Stimulated activated effector memory CD8-positive, alpha-beta T cell treated with anti-CD3 and anti-CD28 coated beads, Interleukin-12 subunit alpha, Interleukin-12 subunit beta, amount 100 ng/mL, for 72 hours (primary cell): ENCODE results near the gene C16orf46.

Experiments
- ATAC-seq: fragments of 150-1000 bp; cut with Tn5 transposase; 2 replicates; pipeline ENCODE4 v1.10.0; 2021
- DNase-seq, 2 donors: peaks; one replicate each; pipeline ENCODE4 v3.0.0; 2021 to 2022; ENCODE audit warnings: low spot score in 2 of 2
- H3K27ac Mint-ChIP-seq: one replicate; pipeline ENCODE4 v1.8.0; 2022; ENCODE audit warnings: mild to moderate bottlenecking, mixed read lengths
- H3K36me3 Mint-ChIP-seq: one replicate; pipeline ENCODE4 v1.8.0; 2022; ENCODE audit warnings: mild to moderate bottlenecking, mixed read lengths
- H3K4me1 Mint-ChIP-seq: one replicate; pipeline ENCODE4 v1.8.0; 2022; ENCODE audit warnings: mixed read lengths
- H3K4me3 Mint-ChIP-seq: one replicate; pipeline ENCODE4 v1.8.0; 2022; ENCODE audit warnings: mild to moderate bottlenecking, mixed read lengths
- H3K9me3 Mint-ChIP-seq: one replicate; pipeline ENCODE4 v1.8.0; 2022; ENCODE audit warnings: mixed read lengths

Gene C16orf46

GRCh38 chr16:81095953-81096714 is 19.1 kb upstream of the C16orf46 start, which contains the start of gene GCSH:
Gene GCSH, minus strand, starts transcription at chr16:81096395. Its CDS starts 117 bp downstream, at chr16:81096278.
- peak; percentile 99 for ATAC-seq
- H3K27ac Mint-ChIP-seq = no peak within 1 kb of the TSS

GRCh38 chr16:81095653-81095952 is 18.6 kb upstream of the C16orf46 start:
- Mint-ChIP-seq H3K27ac (no peak overlapping the region), H3K36me3 (peaks cover 3% of the 10 kb centered on the region), H3K9me3 (peaks cover 3% of the 10 kb centered on the region), H3K4me3 (peak overlapping the region; percentile 53), H3K4me1 (peaks cover 6% of the 10 kb centered on the region)
- ATAC-seq = no peak
- no peak for DNase-seq

More at GRCh38 chr16:81095953-81096714, 19.1 kb upstream of the C16orf46 start, which contains the start of gene GCSH:
- peaks cover 3% of the 10 kb centered on the region for H3K9me3 Mint-ChIP-seq
- H3K4me1 Mint-ChIP-seq = peaks cover 6% of the 10 kb centered on the region
- H3K36me3 Mint-ChIP-seq = no peaks in the 10 kb centered on the region
- peak within 1 kb of the TSS; percentile 53 for H3K4me3 Mint-ChIP-seq
- peak; percentile 92 to 98 for DNase-seq

GRCh38 chr16:81094771-81095251 is 17.8 kb upstream of the C16orf46 start:
- H3K36me3 Mint-ChIP-seq = peaks cover 5% of the 10 kb centered on the region
- peaks cover 6% of the 10 kb centered on the region for H3K4me1 Mint-ChIP-seq
- H3K9me3 Mint-ChIP-seq = peaks cover 3% of the 10 kb centered on the region
- no peak overlapping the region for H3K27ac Mint-ChIP-seq
- peak overlapping the region; percentile 53 for H3K4me3 Mint-ChIP-seq
- ATAC-seq (no peak), DNase-seq (no peak)

- Mint-ChIP-seq H3K4me3 (no peak overlapping the region), H3K9me3 (no peaks in the 10 kb centered on the region), H3K36me3 (peaks cover 9% of the 10 kb centered on the region), H3K4me1 (no peaks in the 10 kb centered on the region), H3K27ac (no peak overlapping the region)
- DNase-seq (no peak), ATAC-seq (no peak)
Measured at GRCh38 chr16:81088836-81089235, 11.8 kb upstream of the C16orf46 start.

- DNase-seq (no peak), ATAC-seq (no peak)
- Mint-ChIP-seq H3K27ac (no peak overlapping the region), H3K36me3 (peaks cover 7% of the 10 kb centered on the region), H3K9me3 (no peaks in the 10 kb centered on the region), H3K4me1 (no peaks in the 10 kb centered on the region), H3K4me3 (no peak overlapping the region)
Measured at GRCh38 chr16:81081014-81081413, 4.0 kb upstream of the C16orf46 start.

- peaks cover 7% of the 10 kb centered on the region for H3K36me3 Mint-ChIP-seq
- no peak for DNase-seq
- no peak overlapping the region for H3K4me3 Mint-ChIP-seq
- no peaks in the 10 kb centered on the region for H3K9me3 Mint-ChIP-seq
- no peak overlapping the region for H3K27ac Mint-ChIP-seq
- no peaks in the 10 kb centered on the region for H3K4me1 Mint-ChIP-seq
- ATAC-seq = no peak
Measured at GRCh38 chr16:81080233-81080632, 3.2 kb upstream of the C16orf46 start.

- H3K9me3 Mint-ChIP-seq = no peaks in the 10 kb centered on the region
- no peaks in the 10 kb centered on the region for H3K4me1 Mint-ChIP-seq
- peak; percentile 91 to 99 for DNase-seq
- no peak overlapping the region for H3K4me3 Mint-ChIP-seq
- peak; percentile 87 for ATAC-seq
- no peaks in the 10 kb centered on the region for H3K36me3 Mint-ChIP-seq
- no peak overlapping the region for H3K27ac Mint-ChIP-seq
Measured at GRCh38 chr16:81076566-81077075, 417 bp downstream of the C16orf46 start.

- H3K27ac Mint-ChIP-seq = no peak overlapping the region
- no peak for DNase-seq
- no peak for ATAC-seq
Measured at GRCh38 chr16:81073560-81074330, 3.3 kb downstream of the C16orf46 start.

GRCh38 chr16:81071805-81072204 is 5.2 kb downstream of the C16orf46 start:
- Mint-ChIP-seq H3K36me3 (no peaks in the 10 kb centered on the region), H3K9me3 (no peaks in the 10 kb centered on the region), H3K4me1 (no peaks in the 10 kb centered on the region), H3K27ac (no peak overlapping the region), H3K4me3 (no peak overlapping the region)
- DNase-seq (no peak), ATAC-seq (no peak)

More at GRCh38 chr16:81073560-81074330, 3.3 kb downstream of the C16orf46 start:
- Mint-ChIP-seq H3K9me3 (no peaks in the 10 kb centered on the region), H3K4me3 (no peak overlapping the region), H3K4me1 (no peaks in the 10 kb centered on the region), H3K36me3 (no peaks in the 10 kb centered on the region)

- Mint-ChIP-seq H3K4me3 (no peak overlapping the region), H3K9me3 (no peaks in the 10 kb centered on the region), H3K4me1 (no peaks in the 10 kb centered on the region), H3K36me3 (no peaks in the 10 kb centered on the region), H3K27ac (no peak overlapping the region)
- DNase-seq (no peak), ATAC-seq (no peak)
Measured at GRCh38 chr16:81070979-81071378, 6.1 kb downstream of the C16orf46 start.

- no peak overlapping the region for H3K27ac Mint-ChIP-seq
- H3K36me3 Mint-ChIP-seq = no peaks in the 10 kb centered on the region
Measured at GRCh38 chr16:81069063-81069462, 8.0 kb downstream of the C16orf46 start.

GRCh38 chr16:81067166-81067565 is 9.9 kb downstream of the C16orf46 start:
- no peak overlapping the region for H3K27ac Mint-ChIP-seq
- no peaks in the 10 kb centered on the region for H3K4me1 Mint-ChIP-seq
- ATAC-seq (no peak), DNase-seq (no peak)
- H3K9me3 Mint-ChIP-seq = no peaks in the 10 kb centered on the region
- H3K4me3 Mint-ChIP-seq = no peak overlapping the region
- no peaks in the 10 kb centered on the region for H3K36me3 Mint-ChIP-seq

More at GRCh38 chr16:81069063-81069462, 8.0 kb downstream of the C16orf46 start:
- no peaks in the 10 kb centered on the region for H3K4me1 Mint-ChIP-seq
- no peak for DNase-seq
- H3K4me3 Mint-ChIP-seq = no peak overlapping the region
- ATAC-seq = no peak
- no peaks in the 10 kb centered on the region for H3K9me3 Mint-ChIP-seq

- no peak overlapping the region for H3K4me3 Mint-ChIP-seq
- H3K36me3 Mint-ChIP-seq = no peaks in the 10 kb centered on the region
- no peak overlapping the region for H3K27ac Mint-ChIP-seq
- no peak for ATAC-seq
- H3K9me3 Mint-ChIP-seq = no peaks in the 10 kb centered on the region
- no peak for DNase-seq
- H3K4me1 Mint-ChIP-seq = no peaks in the 10 kb centered on the region
Measured at GRCh38 chr16:81066681-81067080, 10.4 kb downstream of the C16orf46 start.

- H3K27ac Mint-ChIP-seq = no peak overlapping the region
Measured at GRCh38 chr16:81061871-81062608, 15.0 kb downstream of the C16orf46 start.

GRCh38 chr16:81061307-81061640 is 15.8 kb downstream of the C16orf46 start:
- no peak for DNase-seq
- Mint-ChIP-seq H3K9me3 (no peaks in the 10 kb centered on the region), H3K36me3 (no peaks in the 10 kb centered on the region), H3K27ac (no peak overlapping the region), H3K4me3 (no peak overlapping the region), H3K4me1 (no peaks in the 10 kb centered on the region)
- no peak for ATAC-seq

More at GRCh38 chr16:81061871-81062608, 15.0 kb downstream of the C16orf46 start:
- DNase-seq (no peak), ATAC-seq (no peak)
- Mint-ChIP-seq H3K9me3 (no peaks in the 10 kb centered on the region), H3K4me1 (no peaks in the 10 kb centered on the region), H3K4me3 (no peak overlapping the region), H3K36me3 (no peaks in the 10 kb centered on the region)
